Fibroblast of skin of scalp (primary cell): ENCODE measurements around the gene NARF.
"Not testable (repeated sequence)": the region's sequence is repeated elsewhere in the genome, so short reads cannot be mapped to it uniquely, and the experiment has no call there.

Source experiments
- DNase-seq: peaks from one replicate; pipeline ENCODE4 v3.0.0-alpha.2; 2013

The NARF gene

GRCh38 chr17:82503728-82504308, 45.3 kb downstream of the NARF start:
- no peak for DNase-seq

DNA sequence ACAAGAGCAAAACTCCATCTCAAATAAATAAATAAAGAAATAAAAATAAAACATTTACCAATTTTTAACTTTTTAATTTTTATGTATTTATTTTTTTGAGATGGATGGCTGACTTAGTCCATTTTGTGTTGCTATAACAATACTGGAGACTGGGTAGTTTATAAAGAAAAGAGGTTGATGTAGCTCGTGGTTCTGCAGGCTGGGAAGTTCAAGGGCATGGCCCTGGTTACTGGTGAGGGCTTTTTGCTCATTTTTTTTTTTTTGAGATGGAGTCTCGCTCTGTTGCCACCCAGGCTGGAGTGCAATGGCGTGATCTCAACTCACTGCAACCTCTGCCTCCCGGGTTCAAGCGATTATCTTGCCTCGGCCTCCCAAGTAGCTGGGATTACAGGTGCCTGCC, 46.8 kb downstream of the NARF start:
- no peak for DNase-seq

DNA sequence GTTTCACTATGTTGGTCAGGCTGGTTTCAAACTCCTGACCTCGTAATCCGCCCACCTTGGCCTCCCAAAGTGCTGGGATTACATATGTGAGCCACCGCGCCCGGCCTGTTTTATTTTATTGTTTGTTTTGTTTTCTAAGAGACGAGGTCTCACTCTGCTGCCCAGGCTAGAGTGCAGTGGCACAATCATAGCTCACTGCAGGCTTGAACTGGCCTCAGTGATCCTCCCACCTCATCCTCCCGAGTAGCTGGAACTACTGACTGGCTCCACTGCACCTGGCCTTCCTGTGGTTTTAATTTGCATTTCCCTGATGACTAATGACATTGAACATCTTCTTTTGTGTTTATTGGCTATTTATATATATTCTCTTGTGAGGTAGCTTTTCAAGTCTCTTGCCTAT, 47.9 kb downstream of the NARF start:
- not testable (repeated sequence) for DNase-seq

- no peak for DNase-seq
Measured at GRCh38 chr17:82507631-82508175, 49.2 kb downstream of the NARF start.

GRCh38 chr17:82511642-82512041, 53.1 kb downstream of the NARF start:
- not testable (repeated sequence) for DNase-seq

DNA sequence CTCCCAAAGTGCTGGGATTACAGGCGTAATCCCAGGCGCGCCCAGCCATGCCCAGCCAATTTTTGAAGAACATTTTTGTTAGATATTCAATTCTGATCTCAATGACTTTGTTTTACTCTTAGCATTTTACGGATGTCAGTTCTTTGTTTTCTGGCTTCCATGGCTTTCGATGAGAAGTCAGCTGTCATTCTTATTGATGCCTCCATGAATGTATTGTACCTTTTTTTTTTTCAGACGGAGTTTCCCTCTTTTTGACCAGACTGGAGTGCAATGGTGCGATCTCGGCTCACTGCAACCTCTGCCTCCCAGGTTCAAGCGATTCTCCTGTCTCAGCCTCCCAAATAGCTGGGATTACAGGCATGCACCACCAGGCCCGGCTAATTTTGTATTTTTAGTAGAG, 55.3 kb downstream of the NARF start:
- not testable (repeated sequence) for DNase-seq

GRCh38 chr17:82517230-82517865, 58.8 kb downstream of the NARF start:
- no peak for DNase-seq

DNA sequence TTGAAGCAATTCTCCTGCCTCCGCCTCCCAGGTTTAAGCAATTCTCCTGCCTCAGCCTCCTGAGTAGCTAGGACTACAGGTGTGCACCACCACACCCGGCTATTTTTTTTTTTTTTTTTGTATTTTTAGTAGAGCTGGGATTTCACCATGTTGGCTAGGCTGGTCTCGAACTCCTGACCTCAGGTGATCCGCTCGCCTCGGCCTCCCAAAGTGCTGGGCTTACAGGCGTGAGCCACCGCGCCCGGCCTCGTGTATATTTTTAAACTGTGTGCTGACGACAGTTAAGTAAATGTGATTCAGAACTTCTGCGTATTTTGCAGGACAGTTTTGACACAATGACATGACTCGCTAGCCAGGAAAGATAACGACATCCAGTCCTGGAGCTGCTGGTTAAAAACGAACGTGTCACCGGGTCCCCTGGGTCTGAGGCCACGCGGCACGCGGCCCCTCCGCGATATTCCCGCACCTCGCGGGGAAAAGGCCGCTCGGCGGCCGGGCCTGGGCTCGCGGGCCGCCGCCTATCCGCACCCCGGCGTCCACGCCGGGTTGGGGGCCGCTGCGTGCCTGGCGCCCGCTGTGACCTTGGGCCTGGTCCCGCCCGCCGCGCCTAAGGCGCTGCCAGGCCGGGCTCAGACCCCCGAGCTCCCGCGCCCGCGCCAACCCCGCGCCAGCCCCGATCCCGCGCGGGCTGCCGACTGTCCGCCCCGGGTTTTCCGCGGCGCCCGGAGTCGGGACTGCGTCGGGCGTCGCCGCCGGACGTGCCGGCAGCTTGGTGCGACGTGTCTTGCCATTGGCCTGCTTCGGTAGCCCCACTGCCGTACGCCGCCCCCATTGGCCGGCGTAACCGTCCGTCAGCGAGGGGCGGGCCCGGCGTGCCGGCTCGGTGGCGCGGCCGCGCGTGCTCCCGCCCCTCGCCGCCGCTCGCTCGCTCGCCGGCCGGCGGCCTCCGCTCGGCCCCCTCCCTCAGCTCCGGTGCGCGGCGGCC, 60.6 kb downstream of the NARF start, which contains the start of gene FOXK2:
TSS of gene FOXK2 (plus strand) at position 907 of the 985 bp plus-strand sequence. CDS start 157 bp downstream, outside the sequence.
- peak; percentile 97 for DNase-seq

DNA sequence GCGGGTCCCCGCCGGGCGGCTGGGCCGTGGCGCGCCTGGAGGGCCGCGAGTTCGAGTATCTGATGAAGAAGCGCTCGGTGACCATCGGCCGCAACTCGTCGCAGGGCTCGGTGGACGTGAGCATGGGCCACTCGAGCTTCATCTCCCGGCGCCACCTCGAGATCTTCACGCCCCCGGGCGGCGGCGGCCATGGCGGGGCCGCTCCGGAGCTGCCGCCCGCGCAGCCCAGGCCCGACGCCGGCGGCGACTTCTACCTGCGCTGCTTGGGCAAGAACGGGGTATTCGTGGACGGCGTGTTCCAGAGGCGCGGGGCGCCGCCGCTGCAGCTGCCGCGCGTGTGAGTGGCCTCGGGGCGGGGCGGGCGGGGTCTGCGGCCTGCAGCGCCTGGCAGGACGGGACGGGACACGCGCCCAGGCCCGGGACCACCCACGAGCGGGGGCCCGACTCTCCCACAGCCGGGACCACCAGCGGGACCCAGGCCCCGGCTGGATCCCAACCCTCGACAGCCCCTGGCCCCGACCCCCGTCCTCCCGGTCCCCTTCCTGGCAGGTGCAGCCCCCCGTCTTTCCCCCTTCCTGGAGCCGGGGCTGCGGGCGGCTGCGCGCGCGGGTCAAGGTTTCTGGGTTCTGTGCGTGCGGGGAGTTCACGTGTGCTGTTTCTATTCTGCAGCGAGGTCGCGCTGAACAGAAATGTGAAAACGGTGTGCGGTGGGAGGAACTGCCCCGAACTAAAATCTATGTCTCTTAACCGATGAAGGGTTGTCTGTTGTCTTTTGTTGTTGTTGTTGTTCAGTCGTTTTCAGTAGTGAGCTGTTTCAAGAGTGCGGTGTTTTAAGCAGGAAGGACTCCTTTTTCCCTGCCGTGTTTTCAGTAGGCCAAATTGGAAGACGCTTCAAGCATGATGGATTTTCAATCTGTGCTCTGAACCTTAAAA, 61.7 kb downstream of the NARF start:
- DNase-seq = no peak

GRCh38 chr17:82524540-82524939, 66.0 kb downstream of the NARF start:
- DNase-seq = no peak

- no peak for DNase-seq
Measured at GRCh38 chr17:82525712-82526111, 67.2 kb downstream of the NARF start.

GRCh38 chr17:82527898-82528297, 69.4 kb downstream of the NARF start:
- DNase-seq = no peak

- peak; percentile 49 for DNase-seq
Measured at GRCh38 chr17:82528484-82529265, 70.1 kb downstream of the NARF start.

DNA sequence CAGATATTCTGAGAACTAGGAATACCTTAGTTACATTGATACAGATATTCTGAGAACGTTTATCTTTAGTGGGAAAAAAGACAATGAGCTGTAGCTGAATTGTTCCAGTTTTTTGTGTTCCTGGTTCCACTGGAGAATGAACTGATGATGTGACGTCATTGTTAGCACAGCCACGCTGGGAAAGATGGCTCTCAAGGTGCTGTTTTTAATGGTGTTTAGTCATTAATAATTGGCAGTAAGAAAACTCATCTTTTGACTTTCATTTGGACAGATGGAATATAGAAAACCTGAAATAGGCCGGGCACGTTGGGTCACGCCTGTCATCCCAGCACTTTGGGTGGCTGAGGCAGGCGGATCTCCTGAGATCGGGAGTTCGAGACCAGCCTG, 71.4 kb downstream of the NARF start:
- no peak for DNase-seq

GRCh38 chr17:82531431-82531881, 72.9 kb downstream of the NARF start:
- DNase-seq = peak; percentile 38

DNA sequence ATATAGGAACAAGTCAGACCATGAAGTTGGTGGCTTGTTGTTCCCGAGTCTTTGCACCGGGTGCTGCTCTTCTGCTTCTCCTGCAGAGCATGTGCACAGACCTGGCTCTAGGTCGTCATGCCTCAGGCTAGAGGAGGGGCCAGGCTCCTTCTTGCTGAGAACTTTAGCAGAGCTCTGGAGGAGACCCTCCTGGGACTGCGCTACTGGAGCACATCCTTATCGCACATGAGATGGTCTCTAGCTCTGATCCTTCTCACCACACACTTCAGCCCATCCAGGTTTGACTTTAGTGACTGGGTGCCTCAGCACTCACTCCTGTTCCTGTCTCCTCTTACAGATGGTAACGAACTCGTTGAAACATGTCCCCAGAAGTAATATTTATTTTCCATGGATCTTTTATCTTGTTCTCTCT, 75.9 kb downstream of the NARF start:
- no peak for DNase-seq

- DNase-seq = peak; percentile 54
Measured at GRCh38 chr17:82536512-82537201, 78.1 kb downstream of the NARF start.

GRCh38 chr17:82537228-82537627, 78.7 kb downstream of the NARF start:
- DNase-seq = not testable (repeated sequence)

- not testable (repeated sequence) for DNase-seq
Measured at GRCh38 chr17:82539076-82539475, 80.5 kb downstream of the NARF start.
